ENCODE results near the gene SIAE. TPM values are rescaled to one million over a fixed set of nuclear protein-coding genes. Genes with fewer than 3 reads are reported as not detected.

Gene SIAE
- 4.9 TPM for total RNA-seq
- polyA plus RNA-seq (ENCODE audit: insufficient read depth in 1 of 8, insufficient read length in 8 of 8, low replicate concordance in 1 of 8): 1 to 10 TPM; 5.5 to 10.0 (median 6.3) TPM
- long read RNA-seq, donor 1: 0 reads
- long read RNA-seq, donor 2: 0 reads
- long read RNA-seq, donor 3, partial matches to known transcripts: 7 of 8 reads
- long read RNA-seq, donor 3, other reads (novel, unspliced or antisense): 0 of 8 reads
- long read RNA-seq, donor 4: 0 reads
- long read RNA-seq, donor 5, full-length matches to known transcripts: 3 of 3 reads
- long read RNA-seq, donor 5, partial matches to known transcripts: 0 of 3 reads
- long read RNA-seq, donor 5, other reads (novel, unspliced or antisense): 0 of 3 reads
- long read RNA-seq, donor 6, full-length matches to known transcripts: 5 of 5 reads
- long read RNA-seq, donor 6, partial matches to known transcripts: 0 of 5 reads
- long read RNA-seq, donor 6, other reads (novel, unspliced or antisense): 0 of 5 reads
- long read RNA-seq, donor 7, full-length matches to known transcripts: 3 of 3 reads
- long read RNA-seq, donor 7, partial matches to known transcripts: 0 of 3 reads
- long read RNA-seq, donor 7, other reads (novel, unspliced or antisense): 0 of 3 reads
- long read RNA-seq, donor 8: 0 reads
- long read RNA-seq, donor 9, full-length matches to known transcripts: 1 of 10 reads
- long read RNA-seq, donor 9, partial matches to known transcripts: 9 of 10 reads
- long read RNA-seq, donor 9, other reads (novel, unspliced or antisense): 0 of 10 reads
- long read RNA-seq, donor 10, full-length matches to known transcripts: 1 of 1 reads
- long read RNA-seq, donor 10, partial matches to known transcripts: 0 of 1 reads
- long read RNA-seq, donor 10, other reads (novel, unspliced or antisense): 0 of 1 reads
- long read RNA-seq, donor 11: 0 reads

GRCh38 chr11:124673333-124674167, at the start of gene SIAE, which contains the start of gene SPA17:
Gene SIAE, minus strand, starts transcription at chr11:124673739. Its CDS starts 31 bp downstream, at chr11:124673708.
Gene SPA17, plus strand, starts transcription at chr11:124673904. Its CDS starts 1,361 bp downstream, at chr11:124675265.
- under 1% methylated on average over 42 of the region's 58 CpGs for WGBS (ENCODE audit: insufficient coverage)
- H3K4me1 ChIP-seq (ENCODE audit: control insufficient read depth, insufficient read depth, low read length): peaks cover 16% of the 10 kb centered on the region

GRCh38 chr11:124722176-124722575, 48.6 kb upstream of the SIAE start:
- Histone ChIP-seq H3K9me3 (replicated peaks; ENCODE audit: control insufficient read depth, low read depth, low read length) (no peaks in the 10 kb centered on the region), H3K4me3 (ENCODE audit: low read length) (no peak overlapping the region), H3K4me1 (ENCODE audit: control insufficient read depth, insufficient read depth, low read length) (peaks cover 20% of the 10 kb centered on the region), H3K36me3 (ENCODE audit: control insufficient read depth, insufficient read depth, low read length) (no peaks in the 10 kb centered on the region), H3K27me3 (ENCODE audit: control insufficient read depth, insufficient read depth, low read length) (peaks cover 86% of the 10 kb centered on the region), H3K27ac (ENCODE audit: low read length) (no peak overlapping the region)
- no peak for DNase-seq
- WGBS (ENCODE audit: insufficient coverage): 61% methylated on average over 3 of the region's 6 CpGs

More at GRCh38 chr11:124673333-124674167, at the start of gene SIAE, which contains the start of gene SPA17:
- DNase-seq: peak; percentile 98
- no peaks in the 10 kb centered on the region for H3K36me3 ChIP-seq (ENCODE audit: control insufficient read depth, insufficient read depth, low read length)
- H3K27ac ChIP-seq (ENCODE audit: low read length): peak within 1 kb of the TSS; percentile 86
- no peaks in the 10 kb centered on the region for H3K9me3 ChIP-seq (replicated peaks; ENCODE audit: control insufficient read depth, low read depth, low read length)
- H3K4me3 ChIP-seq (ENCODE audit: low read length): peak within 1 kb of the TSS; percentile 77
- H3K27me3 ChIP-seq (ENCODE audit: control insufficient read depth, insufficient read depth, low read length): peaks cover 2% of the 10 kb centered on the region

- DNase-seq: no peak
- Histone ChIP-seq H3K4me3 (ENCODE audit: low read length) (no peak overlapping the region), H3K27ac (ENCODE audit: low read length) (no peak overlapping the region), H3K27me3 (ENCODE audit: control insufficient read depth, insufficient read depth, low read length) (peaks cover 79% of the 10 kb centered on the region), H3K9me3 (replicated peaks; ENCODE audit: control insufficient read depth, low read depth, low read length) (no peaks in the 10 kb centered on the region), H3K36me3 (ENCODE audit: control insufficient read depth, insufficient read depth, low read length) (no peaks in the 10 kb centered on the region), H3K4me1 (ENCODE audit: control insufficient read depth, insufficient read depth, low read length) (peaks cover 14% of the 10 kb centered on the region)
- 30% methylated on average over 2 of the region's 2 CpGs for WGBS (ENCODE audit: insufficient coverage)
These were observed 46.0 kb upstream of the SIAE start for GRCh38 chr11:124719534-124719933.

- Histone ChIP-seq H3K4me3 (ENCODE audit: low read length) (no peak overlapping the region), H3K36me3 (ENCODE audit: control insufficient read depth, insufficient read depth, low read length) (no peaks in the 10 kb centered on the region), H3K27me3 (ENCODE audit: control insufficient read depth, insufficient read depth, low read length) (peaks cover 74% of the 10 kb centered on the region), H3K4me1 (ENCODE audit: control insufficient read depth, insufficient read depth, low read length) (peaks cover 14% of the 10 kb centered on the region), H3K9me3 (replicated peaks; ENCODE audit: control insufficient read depth, low read depth, low read length) (no peaks in the 10 kb centered on the region), H3K27ac (ENCODE audit: low read length) (no peak overlapping the region)
- 11% methylated on average over 5 of the region's 14 CpGs for whole genome bisulfite sequencing (ENCODE audit: insufficient coverage)
- DNase-seq: no peak
These were observed 45.3 kb upstream of the SIAE start for GRCh38 chr11:124718801-124719200.

GRCh38 chr11:124717786-124718651, 44.5 kb upstream of the SIAE start:
- H3K4me3 ChIP-seq (ENCODE audit: low read length): peak overlapping the region; percentile 25
- 1% methylated on average over 32 of the region's 45 CpGs for WGBS (ENCODE audit: insufficient coverage)
- DNase-seq: peak; percentile 28
- no peaks in the 10 kb centered on the region for H3K36me3 ChIP-seq (ENCODE audit: control insufficient read depth, insufficient read depth, low read length)
- H3K4me1 ChIP-seq (ENCODE audit: control insufficient read depth, insufficient read depth, low read length): peaks cover 14% of the 10 kb centered on the region
- H3K27me3 ChIP-seq (ENCODE audit: control insufficient read depth, insufficient read depth, low read length): peaks cover 67% of the 10 kb centered on the region
- no peaks in the 10 kb centered on the region for H3K9me3 ChIP-seq (replicated peaks; ENCODE audit: control insufficient read depth, low read depth, low read length)
- no peak overlapping the region for H3K27ac ChIP-seq (ENCODE audit: low read length)

GRCh38 chr11:124717421-124717785, 43.9 kb upstream of the SIAE start:
- 15% methylated on average over 3 of the region's 7 CpGs for WGBS (ENCODE audit: insufficient coverage)
- H3K27ac ChIP-seq (ENCODE audit: low read length): no peak overlapping the region
- H3K4me1 ChIP-seq (ENCODE audit: control insufficient read depth, insufficient read depth, low read length): peaks cover 14% of the 10 kb centered on the region
- peaks cover 61% of the 10 kb centered on the region for H3K27me3 ChIP-seq (ENCODE audit: control insufficient read depth, insufficient read depth, low read length)
- H3K4me3 ChIP-seq (ENCODE audit: low read length): no peak overlapping the region
- DNase-seq: no peak
- no peaks in the 10 kb centered on the region for H3K9me3 ChIP-seq (replicated peaks; ENCODE audit: control insufficient read depth, low read depth, low read length)
- no peaks in the 10 kb centered on the region for H3K36me3 ChIP-seq (ENCODE audit: control insufficient read depth, insufficient read depth, low read length)

- WGBS (ENCODE audit: insufficient coverage): no CpG with 5 or more reads among the region's 3 CpGs
- no peak overlapping the region for H3K4me3 ChIP-seq (ENCODE audit: low read length)
- no peak for DNase-seq
- no peak overlapping the region for H3K27ac ChIP-seq (ENCODE audit: low read length)
- no peaks in the 10 kb centered on the region for H3K36me3 ChIP-seq (ENCODE audit: control insufficient read depth, insufficient read depth, low read length)
- H3K9me3 ChIP-seq (replicated peaks; ENCODE audit: control insufficient read depth, low read depth, low read length): no peaks in the 10 kb centered on the region
- H3K27me3 ChIP-seq (ENCODE audit: control insufficient read depth, insufficient read depth, low read length): peaks cover 55% of the 10 kb centered on the region
- peaks cover 14% of the 10 kb centered on the region for H3K4me1 ChIP-seq (ENCODE audit: control insufficient read depth, insufficient read depth, low read length)
These were observed 43.1 kb upstream of the SIAE start for GRCh38 chr11:124716591-124716990.

- no peak for DNase-seq
- no peak overlapping the region for H3K27ac ChIP-seq (ENCODE audit: low read length)
- H3K27me3 ChIP-seq (ENCODE audit: control insufficient read depth, insufficient read depth, low read length): peaks cover 15% of the 10 kb centered on the region
- H3K4me3 ChIP-seq (ENCODE audit: low read length): no peak overlapping the region
- no CpG with 5 or more reads among the region's 3 CpGs for WGBS (ENCODE audit: insufficient coverage)
- H3K9me3 ChIP-seq (replicated peaks; ENCODE audit: control insufficient read depth, low read depth, low read length): peaks cover 2% of the 10 kb centered on the region
- H3K36me3 ChIP-seq (ENCODE audit: control insufficient read depth, insufficient read depth, low read length): no peaks in the 10 kb centered on the region
- H3K4me1 ChIP-seq (ENCODE audit: control insufficient read depth, insufficient read depth, low read length): peaks cover under 1% of the 10 kb centered on the region
These were observed 38.9 kb upstream of the SIAE start for GRCh38 chr11:124712392-124712791.

- WGBS (ENCODE audit: insufficient coverage): 86% methylated on average over 3 of the region's 4 CpGs
- Histone ChIP-seq H3K4me1 (ENCODE audit: control insufficient read depth, insufficient read depth, low read length) (no peaks in the 10 kb centered on the region), H3K4me3 (ENCODE audit: low read length) (no peak overlapping the region)
These were observed 34.3 kb upstream of the SIAE start for GRCh38 chr11:124707829-124708228.

More at GRCh38 chr11:124707829-124708228, 34.3 kb upstream of the SIAE start:
- DNase-seq: no peak
- H3K27me3 ChIP-seq (ENCODE audit: control insufficient read depth, insufficient read depth, low read length): no peaks in the 10 kb centered on the region
- H3K36me3 ChIP-seq (ENCODE audit: control insufficient read depth, insufficient read depth, low read length): no peaks in the 10 kb centered on the region
- no peak overlapping the region for H3K27ac ChIP-seq (ENCODE audit: low read length)
- peaks cover 2% of the 10 kb centered on the region for H3K9me3 ChIP-seq (replicated peaks; ENCODE audit: control insufficient read depth, low read depth, low read length)

Data from muscle of leg (tissue), 16 donors.